SK-N-SH treated with all-trans-retinoic acid at 6 μM for 48 hours (cell line): ENCODE data around the gene FOXJ2.
"Not testable (repeated sequence)": the region's sequence is repeated elsewhere in the genome, so short reads cannot be mapped to it uniquely, and the experiment has no call there.

Experiments
- ATAC-seq: fragments of 200-7000 bp; cut with Tn5 transposase; 3 replicates; pipeline ENCODE4 v1.9.1; 2020; ENCODE audit warnings: mild to moderate bottlenecking, moderate library complexity
- ARNTL ChIP-seq: fragments of 450-650 bp; formaldehyde crosslinking; IDR thresholded peaks from 2 replicates; pipeline ENCODE4 v1.5.0; 2020; ENCODE audit warnings: low read depth, mild to moderate bottlenecking, moderate library complexity, borderline replicate concordance
- BACH2 ChIP-seq: fragments of 250-450 bp; sonication (Bioruptor Pico); IDR thresholded peaks from 2 replicates; pipeline ENCODE4 v1.9.0; 2021; ENCODE audit warnings: mild to moderate bottlenecking, borderline replicate concordance
- CSDC2 ChIP-seq: fragments of 250-450 bp; sonication (Bioruptor Pico); IDR thresholded peaks from 2 replicates; pipeline ENCODE4 v1.5.0; 2020; ENCODE audit warnings: mild to moderate bottlenecking, moderate library complexity
- ESRRG ChIP-seq: fragments of 250-450 bp; sonication (Bioruptor Pico); IDR thresholded peaks from 2 replicates; pipeline ENCODE4 v1.6.1; 2021; ENCODE audit warnings: mild to moderate bottlenecking
- GLIS3 ChIP-seq: fragments of 250-450 bp; sonication (Bioruptor Pico); IDR thresholded peaks from 2 replicates; pipeline ENCODE4 v1.5.0; 2020; ENCODE audit warnings: mild to moderate bottlenecking, moderate library complexity
- ISL1 ChIP-seq: fragments of 250-450 bp; sonication (Bioruptor Pico); IDR thresholded peaks from 2 replicates; pipeline ENCODE4 v2.1.2; 2022; ENCODE audit warnings: mild to moderate bottlenecking, moderate library complexity
- SNAI2 ChIP-seq: fragments of 250-450 bp; sonication (Bioruptor Pico); IDR thresholded peaks from 2 replicates; pipeline ENCODE4 v1.5.0; 2020; ENCODE audit warnings: mild to moderate bottlenecking, moderate library complexity
- TCF4 ChIP-seq: fragments of 250-450 bp; sonication (Bioruptor Pico); IDR thresholded peaks from 2 replicates; pipeline ENCODE4 v1.8.0; 2021; ENCODE audit warnings: mild to moderate bottlenecking, moderate library complexity, borderline replicate concordance
- TOX ChIP-seq: fragments of 250-450 bp; sonication (Bioruptor Pico); IDR thresholded peaks from 2 replicates; pipeline ENCODE4 v1.8.0; 2021; ENCODE audit warnings: mild to moderate bottlenecking, moderate library complexity, borderline replicate concordance
- ZC3H10 ChIP-seq: fragments of 250-450 bp; sonication (Bioruptor Pico); IDR thresholded peaks from 2 replicates; pipeline ENCODE4 v1.5.1; 2021; ENCODE audit warnings: mild to moderate bottlenecking, moderate library complexity
- ZFP3 ChIP-seq: fragments of 250-450 bp; sonication (Bioruptor Pico); IDR thresholded peaks from 2 replicates; pipeline ENCODE4 v1.5.0; 2020; ENCODE audit warnings: mild to moderate bottlenecking, moderate library complexity
- ZFP30 ChIP-seq: fragments of 450-650 bp; formaldehyde crosslinking; IDR thresholded peaks from 2 replicates; pipeline ENCODE4 v1.5.0; 2022; ENCODE audit warnings: mild to moderate bottlenecking, moderate library complexity
- ZNF565 ChIP-seq: fragments of 450-650 bp; formaldehyde crosslinking; conservative IDR thresholded peaks from 2 replicates; pipeline ENCODE4 v1.5.0; 2020; ENCODE audit warnings: low read depth, mild to moderate bottlenecking, moderate library complexity
- TF ChIP-seq, protein P1 (sequence below): fragments of 250-450 bp; sonication (Bioruptor Pico); IDR thresholded peaks from 2 replicates; pipeline ENCODE4 v1.8.0; 2021; ENCODE audit warnings: low read depth, mild to moderate bottlenecking, moderate library complexity, borderline replicate concordance
- TF ChIP-seq, protein P2 (sequence below): fragments of 250-450 bp; sonication (Bioruptor Pico); IDR thresholded peaks from 2 replicates; pipeline ENCODE4 v1.5.0; 2020; ENCODE audit warnings: mild to moderate bottlenecking, moderate library complexity
- TF ChIP-seq, protein P3 (sequence below): fragments of 250-450 bp; sonication (Bioruptor Pico); IDR thresholded peaks from 2 replicates; pipeline ENCODE4 v1.5.1; 2021; ENCODE audit warnings: mild to moderate bottlenecking, moderate library complexity
- TF ChIP-seq, protein P4 (sequence below): fragments of 250-450 bp; sonication (Bioruptor Pico); IDR thresholded peaks from 2 replicates; pipeline ENCODE4 v1.5.1; 2020; ENCODE audit warnings: low read depth, mild to moderate bottlenecking, moderate library complexity

FOXJ2 gene

DNA sequence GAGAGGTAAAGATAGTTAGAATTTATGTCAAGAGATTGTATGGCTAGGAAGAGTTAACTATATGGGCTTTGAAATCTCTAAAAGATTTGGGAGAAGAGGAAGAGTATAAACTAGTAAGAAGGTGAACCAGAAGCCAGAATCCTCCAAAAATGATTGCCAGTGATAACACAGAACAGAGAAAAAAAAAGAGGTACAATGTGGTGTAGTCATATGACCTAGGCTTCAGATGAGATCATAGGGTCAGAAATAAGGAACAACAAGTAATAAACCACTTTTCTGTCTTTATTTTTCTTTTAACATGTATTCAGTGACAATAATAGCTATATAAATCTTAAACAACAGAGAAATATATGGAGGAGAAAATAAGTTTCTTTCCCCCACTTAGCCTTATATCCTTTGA lies 47.6 kb downstream of the FOXJ2 start:
- no peak for ATAC-seq
- TF ChIP-seq, protein P1, sequence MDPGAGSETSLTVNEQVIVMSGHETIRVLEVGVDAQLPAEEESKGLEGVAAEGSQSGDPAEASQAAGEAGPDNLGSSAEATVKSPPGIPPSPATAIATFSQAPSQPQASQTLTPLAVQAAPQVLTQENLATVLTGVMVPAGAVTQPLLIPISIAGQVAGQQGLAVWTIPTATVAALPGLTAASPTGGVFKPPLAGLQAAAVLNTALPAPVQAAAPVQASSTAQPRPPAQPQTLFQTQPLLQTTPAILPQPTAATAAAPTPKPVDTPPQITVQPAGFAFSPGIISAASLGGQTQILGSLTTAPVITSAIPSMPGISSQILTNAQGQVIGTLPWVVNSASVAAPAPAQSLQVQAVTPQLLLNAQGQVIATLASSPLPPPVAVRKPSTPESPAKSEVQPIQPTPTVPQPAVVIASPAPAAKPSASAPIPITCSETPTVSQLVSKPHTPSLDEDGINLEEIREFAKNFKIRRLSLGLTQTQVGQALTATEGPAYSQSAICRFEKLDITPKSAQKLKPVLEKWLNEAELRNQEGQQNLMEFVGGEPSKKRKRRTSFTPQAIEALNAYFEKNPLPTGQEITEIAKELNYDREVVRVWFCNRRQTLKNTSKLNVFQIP = no peak
- TF ChIP-seq CSDC2 (CRISPR knock-in tag) = no peak
- TF ChIP-seq, all 23 proteins: peak for 0

DNA sequence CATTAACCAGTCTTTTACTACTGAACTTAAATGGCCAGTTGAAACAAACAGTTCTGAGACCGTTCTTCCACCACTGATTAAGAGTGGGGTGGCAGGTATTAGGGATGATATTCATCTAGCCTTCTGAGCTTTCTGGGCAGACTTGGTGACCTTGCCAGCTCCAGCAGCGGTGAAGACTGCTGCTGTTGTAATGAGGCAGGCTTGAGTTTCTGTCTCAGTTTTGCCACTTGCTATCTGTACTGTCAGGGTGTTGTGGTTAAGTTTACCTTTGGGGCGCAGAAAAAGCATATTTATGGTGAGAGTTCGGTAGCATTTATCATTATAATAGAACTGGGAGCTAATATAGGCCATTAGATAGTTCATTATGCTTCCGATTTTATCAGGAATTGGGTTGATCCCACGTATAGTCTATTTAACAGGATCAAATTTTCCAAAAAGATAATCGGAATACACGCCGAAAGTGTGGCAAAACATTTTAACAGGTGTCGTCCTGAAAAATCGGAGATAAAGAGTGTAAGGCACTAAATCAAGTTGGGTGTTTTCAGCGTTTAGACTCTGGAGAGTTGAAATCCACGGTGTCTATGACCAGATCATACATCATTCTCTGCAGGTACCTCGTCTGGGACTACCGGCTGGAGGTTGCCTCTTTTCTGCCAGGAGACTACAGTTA lies 48.9 kb downstream of the FOXJ2 start:
- peak; percentile 11; the same call in 1 of the 3 replicates for ATAC-seq
- TF ChIP-seq ZC3H10 (no peak), ZNF565 (CRISPR knock-in tag) (no peak), CSDC2 (CRISPR knock-in tag) (no peak), ESRRG (CRISPR knock-in tag) (no peak), ZFP30 (no peak), GLIS3 (no peak), ZFP3 (CRISPR knock-in tag) (no peak), BACH2 (CRISPR knock-in tag) (no peak)
- TF ChIP-seq, protein P2, sequence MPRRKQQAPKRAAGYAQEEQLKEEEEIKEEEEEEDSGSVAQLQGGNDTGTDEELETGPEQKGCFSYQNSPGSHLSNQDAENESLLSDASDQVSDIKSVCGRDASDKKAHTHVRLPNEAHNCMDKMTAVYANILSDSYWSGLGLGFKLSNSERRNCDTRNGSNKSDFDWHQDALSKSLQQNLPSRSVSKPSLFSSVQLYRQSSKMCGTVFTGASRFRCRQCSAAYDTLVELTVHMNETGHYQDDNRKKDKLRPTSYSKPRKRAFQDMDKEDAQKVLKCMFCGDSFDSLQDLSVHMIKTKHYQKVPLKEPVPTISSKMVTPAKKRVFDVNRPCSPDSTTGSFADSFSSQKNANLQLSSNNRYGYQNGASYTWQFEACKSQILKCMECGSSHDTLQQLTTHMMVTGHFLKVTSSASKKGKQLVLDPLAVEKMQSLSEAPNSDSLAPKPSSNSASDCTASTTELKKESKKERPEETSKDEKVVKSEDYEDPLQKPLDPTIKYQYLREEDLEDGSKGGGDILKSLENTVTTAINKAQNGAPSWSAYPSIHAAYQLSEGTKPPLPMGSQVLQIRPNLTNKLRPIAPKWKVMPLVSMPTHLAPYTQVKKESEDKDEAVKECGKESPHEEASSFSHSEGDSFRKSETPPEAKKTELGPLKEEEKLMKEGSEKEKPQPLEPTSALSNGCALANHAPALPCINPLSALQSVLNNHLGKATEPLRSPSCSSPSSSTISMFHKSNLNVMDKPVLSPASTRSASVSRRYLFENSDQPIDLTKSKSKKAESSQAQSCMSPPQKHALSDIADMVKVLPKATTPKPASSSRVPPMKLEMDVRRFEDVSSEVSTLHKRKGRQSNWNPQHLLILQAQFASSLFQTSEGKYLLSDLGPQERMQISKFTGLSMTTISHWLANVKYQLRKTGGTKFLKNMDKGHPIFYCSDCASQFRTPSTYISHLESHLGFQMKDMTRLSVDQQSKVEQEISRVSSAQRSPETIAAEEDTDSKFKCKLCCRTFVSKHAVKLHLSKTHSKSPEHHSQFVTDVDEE (CRISPR knock-in tag) = no peak
- TF ChIP-seq, protein P1 = no peak
- TF ChIP-seq, all 23 proteins: peak for 0

DNA sequence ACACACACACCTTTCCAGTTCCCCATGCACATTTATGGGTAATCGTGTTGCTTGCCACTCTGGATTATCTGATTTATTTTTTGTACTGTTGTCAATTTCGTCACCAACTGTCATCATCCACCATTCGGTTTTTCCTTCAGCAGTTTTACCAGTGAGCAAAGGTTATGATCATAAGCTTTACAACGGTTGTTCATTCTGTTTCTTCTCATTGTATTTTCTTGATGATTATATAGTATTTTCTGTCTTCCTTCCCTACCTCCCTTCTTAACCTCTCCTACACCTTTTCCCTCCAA lies 50.2 kb downstream of the FOXJ2 start:
- no peak for ATAC-seq

DNA sequence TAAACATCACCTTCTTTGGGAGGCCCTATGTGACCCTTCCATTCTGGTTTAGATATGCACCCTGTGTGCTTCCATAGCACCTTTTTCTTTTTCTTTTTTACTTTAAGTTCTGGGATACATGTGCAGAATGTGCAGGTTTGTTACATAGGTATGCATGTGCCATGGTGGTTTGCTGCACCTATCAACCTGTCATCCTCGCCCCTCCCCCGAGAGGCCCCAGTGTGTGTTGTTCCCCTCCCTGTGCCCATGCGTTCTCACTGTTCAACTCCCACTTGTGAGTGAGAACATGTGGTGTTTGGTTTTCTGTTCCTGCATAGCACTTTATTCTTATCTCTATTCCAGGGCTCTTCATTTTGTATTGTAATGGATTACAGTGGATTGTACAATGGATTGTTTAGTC lies 51.8 kb downstream of the FOXJ2 start:
- ATAC-seq = not testable (repeated sequence)

More for the DNA sequence above, 50.2 kb downstream of the FOXJ2 start:
- TF ChIP-seq ZC3H10 = no peak
- TF ChIP-seq, all 23 proteins: peak for 0

DNA sequence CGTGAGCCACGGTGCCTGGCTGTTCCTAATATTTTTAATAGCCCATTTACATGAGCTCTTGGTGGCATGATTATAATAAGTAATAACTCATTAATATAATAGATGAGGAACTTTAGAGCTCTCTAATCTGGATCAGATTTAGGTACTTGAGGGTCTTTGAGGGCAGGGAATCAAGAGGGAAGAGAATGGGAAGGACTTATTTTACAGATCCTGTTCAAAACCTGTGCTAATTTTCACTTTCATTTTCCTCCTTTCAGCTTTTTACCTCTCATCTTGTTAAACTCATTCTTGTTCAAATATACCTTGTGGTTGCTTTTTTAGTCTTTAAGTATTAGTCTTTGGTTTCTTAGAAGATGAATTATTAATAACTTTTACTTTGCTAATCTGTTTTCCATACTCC lies 55.1 kb downstream of the FOXJ2 start:
- no peak for TF ChIP-seq ZNF565 (CRISPR knock-in tag)
- TF ChIP-seq, protein P1 = no peak
- TF ChIP-seq, protein P2 (CRISPR knock-in tag) = no peak
- no peak for TF ChIP-seq SNAI2
- TF ChIP-seq TOX (CRISPR knock-in tag) = no peak
- TF ChIP-seq ESRRG (CRISPR knock-in tag) = no peak
- TF ChIP-seq, protein P3, sequence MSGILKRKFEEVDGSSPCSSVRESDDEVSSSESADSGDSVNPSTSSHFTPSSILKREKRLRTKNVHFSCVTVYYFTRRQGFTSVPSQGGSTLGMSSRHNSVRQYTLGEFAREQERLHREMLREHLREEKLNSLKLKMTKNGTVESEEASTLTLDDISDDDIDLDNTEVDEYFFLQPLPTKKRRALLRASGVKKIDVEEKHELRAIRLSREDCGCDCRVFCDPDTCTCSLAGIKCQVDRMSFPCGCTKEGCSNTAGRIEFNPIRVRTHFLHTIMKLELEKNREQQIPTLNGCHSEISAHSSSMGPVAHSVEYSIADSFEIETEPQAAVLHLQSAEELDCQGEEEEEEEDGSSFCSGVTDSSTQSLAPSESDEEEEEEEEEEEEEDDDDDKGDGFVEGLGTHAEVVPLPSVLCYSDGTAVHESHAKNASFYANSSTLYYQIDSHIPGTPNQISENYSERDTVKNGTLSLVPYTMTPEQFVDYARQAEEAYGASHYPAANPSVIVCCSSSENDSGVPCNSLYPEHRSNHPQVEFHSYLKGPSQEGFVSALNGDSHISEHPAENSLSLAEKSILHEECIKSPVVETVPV (CRISPR knock-in tag) = no peak
- TF ChIP-seq GLIS3 = no peak
- TF ChIP-seq, protein P4, sequence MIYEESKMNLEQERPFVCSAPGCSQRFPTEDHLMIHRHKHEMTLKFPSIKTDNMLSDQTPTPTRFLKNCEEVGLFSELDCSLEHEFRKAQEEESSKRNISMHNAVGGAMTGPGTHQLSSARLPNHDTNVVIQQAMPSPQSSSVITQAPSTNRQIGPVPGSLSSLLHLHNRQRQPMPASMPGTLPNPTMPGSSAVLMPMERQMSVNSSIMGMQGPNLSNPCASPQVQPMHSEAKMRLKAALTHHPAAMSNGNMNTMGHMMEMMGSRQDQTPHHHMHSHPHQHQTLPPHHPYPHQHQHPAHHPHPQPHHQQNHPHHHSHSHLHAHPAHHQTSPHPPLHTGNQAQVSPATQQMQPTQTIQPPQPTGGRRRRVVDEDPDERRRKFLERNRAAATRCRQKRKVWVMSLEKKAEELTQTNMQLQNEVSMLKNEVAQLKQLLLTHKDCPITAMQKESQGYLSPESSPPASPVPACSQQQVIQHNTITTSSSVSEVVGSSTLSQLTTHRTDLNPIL = no peak
- TF ChIP-seq ARNTL (CRISPR knock-in tag) = no peak
- TF ChIP-seq ISL1 (CRISPR knock-in tag) = no peak
- TF ChIP-seq TCF4 = no peak
- TF ChIP-seq BACH2 (CRISPR knock-in tag) = no peak
- TF ChIP-seq, all 23 proteins: peak for 0
- ATAC-seq = no peak
